Activated CD4-positive, alpha-beta T cell treated with anti-CD3 and anti-CD28 coated beads, Interleukin-2, amount 10 ng/mL, durations not matched to agents 24 days and 14 days (primary cell): ENCODE results near the gene LPP. TPM values are rescaled to one million over a fixed set of nuclear protein-coding genes. Genes with fewer than 3 reads are reported as not detected.
A peak's percentile ranks its signal among the peaks of the same experiment; 100 is the strongest.

Source experiments
- DNase-seq: peaks from one replicate; pipeline ENCODE4 v3.0.0; 2022
- H3K27ac Mint-ChIP-seq: one replicate; pipeline ENCODE4 v1.8.0; 2022; ENCODE audit warnings: mild to moderate bottlenecking, mixed read lengths
- H3K27me3 Mint-ChIP-seq: one replicate; pipeline ENCODE4 v1.8.0; 2022; ENCODE audit warnings: mixed read lengths
- H3K36me3 Mint-ChIP-seq: one replicate; pipeline ENCODE4 v1.8.0; 2022; ENCODE audit warnings: low read depth, mild to moderate bottlenecking, mixed read lengths
- H3K4me1 Mint-ChIP-seq: one replicate; pipeline ENCODE4 v1.8.0; 2021; ENCODE audit warnings: mixed read lengths
- H3K4me3 Mint-ChIP-seq: one replicate; pipeline ENCODE4 v1.8.0; 2022; ENCODE audit warnings: mild to moderate bottlenecking, moderate library complexity, mixed read lengths
- H3K9me3 Mint-ChIP-seq: one replicate; pipeline ENCODE4 v1.8.0; 2021; ENCODE audit warnings: mixed read lengths
- intact Hi-C: fragments of 100-400 bp; cut with micrococcal nuclease; formaldehyde crosslinking; loops from one replicate; pipeline ENCODE4 v1.15.1; 2023
- total RNA-seq: library from RNA; stranded (reverse); gene quantifications from 2 replicates; pipeline ENCODE4 v1.2.3, GENCODE V29; 2022

The LPP gene
- total RNA-seq, 1 donor from 2014 or later = 41.4 TPM

GRCh38 chr3:188674595-188674994 lies 520.6 kb downstream of the LPP start:
- H3K27me3 Mint-ChIP-seq = no peaks in the 10 kb centered on the region
- H3K9me3 Mint-ChIP-seq = peaks cover 4% of the 10 kb centered on the region
- no peak overlapping the region for H3K4me3 Mint-ChIP-seq
- intact Hi-C loops = no loop called here
- no peak for DNase-seq
- peaks cover 7% of the 10 kb centered on the region for H3K4me1 Mint-ChIP-seq
- H3K27ac Mint-ChIP-seq = no peak overlapping the region
- H3K36me3 Mint-ChIP-seq = peaks cover 2% of the 10 kb centered on the region

GRCh38 chr3:188677344-188677743 lies 523.4 kb downstream of the LPP start:
- Mint-ChIP-seq H3K9me3 (peaks cover 10% of the 10 kb centered on the region), H3K27me3 (no peaks in the 10 kb centered on the region), H3K36me3 (no peaks in the 10 kb centered on the region), H3K4me3 (no peak overlapping the region), H3K4me1 (peaks cover 8% of the 10 kb centered on the region), H3K27ac (no peak overlapping the region)
- no peak for DNase-seq
- intact Hi-C loops = no loop called here

- H3K36me3 Mint-ChIP-seq = peaks cover 2% of the 10 kb centered on the region
- intact Hi-C loops = loop anchor here (5.0 to 10.0 kb wide), 4 partner anchors 72 to 875 kb away; no protein-coding TSS in a partner anchor
Measured at GRCh38 chr3:188680189-188680588, 526.2 kb downstream of the LPP start.

GRCh38 chr3:188680605-188681004 lies 526.6 kb downstream of the LPP start:
- Mint-ChIP-seq H3K36me3 (peaks cover 2% of the 10 kb centered on the region), H3K27me3 (no peaks in the 10 kb centered on the region), H3K4me1 (peaks cover 23% of the 10 kb centered on the region), H3K9me3 (peaks cover 15% of the 10 kb centered on the region), H3K27ac (no peak overlapping the region), H3K4me3 (no peak overlapping the region)
- no peak for DNase-seq
- intact Hi-C loops = loop anchor here (5.0 to 10.0 kb wide), 4 partner anchors 72 to 876 kb away; no protein-coding TSS in a partner anchor

More at GRCh38 chr3:188680189-188680588, 526.2 kb downstream of the LPP start:
- Mint-ChIP-seq H3K27ac (no peak overlapping the region), H3K9me3 (peaks cover 13% of the 10 kb centered on the region), H3K27me3 (no peaks in the 10 kb centered on the region), H3K4me3 (no peak overlapping the region), H3K4me1 (peaks cover 23% of the 10 kb centered on the region)
- no peak for DNase-seq

GRCh38 chr3:188682316-188682715 lies 528.4 kb downstream of the LPP start:
- H3K9me3 Mint-ChIP-seq = peaks cover 14% of the 10 kb centered on the region
- H3K27ac Mint-ChIP-seq = no peak overlapping the region

GRCh38 chr3:188683032-188683521 lies 529.1 kb downstream of the LPP start:
- Mint-ChIP-seq H3K27ac (peak overlapping the region; percentile 47), H3K4me1 (peaks cover 28% of the 10 kb centered on the region), H3K9me3 (peaks cover 10% of the 10 kb centered on the region), H3K4me3 (no peak overlapping the region), H3K27me3 (no peaks in the 10 kb centered on the region), H3K36me3 (peaks cover 2% of the 10 kb centered on the region)
- intact Hi-C loops = loop anchor here (1.0 to 10.0 kb wide), 8 partner anchors 17 to 942 kb away; no protein-coding TSS in a partner anchor
- DNase-seq = no peak

More at GRCh38 chr3:188682316-188682715, 528.4 kb downstream of the LPP start:
- intact Hi-C loops = loop anchor here (2.0 to 10.0 kb wide), 5 partner anchors 70 to 942 kb away; no protein-coding TSS in a partner anchor
- Mint-ChIP-seq H3K27me3 (no peaks in the 10 kb centered on the region), H3K36me3 (peaks cover 2% of the 10 kb centered on the region), H3K4me1 (peaks cover 28% of the 10 kb centered on the region), H3K4me3 (no peak overlapping the region)
- no peak for DNase-seq

- Mint-ChIP-seq H3K36me3 (peaks cover 4% of the 10 kb centered on the region), H3K9me3 (peaks cover 13% of the 10 kb centered on the region), H3K27ac (no peak overlapping the region), H3K4me3 (no peak overlapping the region), H3K27me3 (no peaks in the 10 kb centered on the region), H3K4me1 (peaks cover 34% of the 10 kb centered on the region)
- no peak for DNase-seq
- intact Hi-C loops = loop anchor here (5.0 to 10.0 kb wide), 4 partner anchors 68 to 879 kb away; no protein-coding TSS in a partner anchor
Measured at GRCh38 chr3:188684276-188684675, 530.3 kb downstream of the LPP start.

GRCh38 chr3:188685789-188686188 lies 531.8 kb downstream of the LPP start:
- H3K9me3 Mint-ChIP-seq = peaks cover 13% of the 10 kb centered on the region
- no peak overlapping the region for H3K4me3 Mint-ChIP-seq
- peaks cover 4% of the 10 kb centered on the region for H3K36me3 Mint-ChIP-seq
- no peak overlapping the region for H3K27ac Mint-ChIP-seq
- intact Hi-C loops = loop anchor here (10.0 kb wide), 2 partner anchors 401 to 881 kb away; no protein-coding TSS in a partner anchor
- no peaks in the 10 kb centered on the region for H3K27me3 Mint-ChIP-seq
- DNase-seq = no peak
- H3K4me1 Mint-ChIP-seq = peaks cover 35% of the 10 kb centered on the region

- Mint-ChIP-seq H3K27me3 (no peaks in the 10 kb centered on the region), H3K27ac (no peak overlapping the region), H3K4me1 (peaks cover 34% of the 10 kb centered on the region), H3K36me3 (peaks cover 4% of the 10 kb centered on the region), H3K9me3 (peaks cover 11% of the 10 kb centered on the region), H3K4me3 (no peak overlapping the region)
- no peak for DNase-seq
- intact Hi-C loops = loop anchor here (10.0 kb wide), 2 partner anchors 402 to 882 kb away; no protein-coding TSS in a partner anchor
Measured at GRCh38 chr3:188686324-188686723, 532.4 kb downstream of the LPP start.

- no peak for DNase-seq
- H3K4me1 Mint-ChIP-seq = peaks cover 31% of the 10 kb centered on the region
Measured at GRCh38 chr3:188687389-188687788, 533.4 kb downstream of the LPP start.

GRCh38 chr3:188689101-188689574 lies 535.2 kb downstream of the LPP start:
- H3K4me3 Mint-ChIP-seq = no peak overlapping the region
- H3K36me3 Mint-ChIP-seq = peaks cover 4% of the 10 kb centered on the region
- no peak for DNase-seq
- H3K27me3 Mint-ChIP-seq = no peaks in the 10 kb centered on the region
- peaks cover 16% of the 10 kb centered on the region for H3K4me1 Mint-ChIP-seq
- intact Hi-C loops = loop anchor here (10.0 kb wide), 2 partner anchors 404 to 884 kb away; no protein-coding TSS in a partner anchor
- no peak overlapping the region for H3K27ac Mint-ChIP-seq
- peaks cover 7% of the 10 kb centered on the region for H3K9me3 Mint-ChIP-seq

More at GRCh38 chr3:188687389-188687788, 533.4 kb downstream of the LPP start:
- Mint-ChIP-seq H3K9me3 (peaks cover 7% of the 10 kb centered on the region), H3K27me3 (no peaks in the 10 kb centered on the region), H3K27ac (no peak overlapping the region), H3K4me3 (no peak overlapping the region), H3K36me3 (peaks cover 4% of the 10 kb centered on the region)
- intact Hi-C loops = loop anchor here (10.0 kb wide), 2 partner anchors 403 to 883 kb away; no protein-coding TSS in a partner anchor

GRCh38 chr3:188690064-188690463 lies 536.1 kb downstream of the LPP start:
- Mint-ChIP-seq H3K36me3 (peaks cover 4% of the 10 kb centered on the region), H3K4me1 (peaks cover 16% of the 10 kb centered on the region), H3K9me3 (peaks cover 6% of the 10 kb centered on the region), H3K4me3 (no peak overlapping the region), H3K27ac (no peak overlapping the region), H3K27me3 (no peaks in the 10 kb centered on the region)
- no peak for DNase-seq
- intact Hi-C loops = loop anchor here (10.0 kb wide), 1 partner anchor 355 kb away; no protein-coding TSS in a partner anchor

GRCh38 chr3:188691004-188691403 lies 537.0 kb downstream of the LPP start:
- Mint-ChIP-seq H3K4me3 (no peak overlapping the region), H3K36me3 (peaks cover 2% of the 10 kb centered on the region), H3K9me3 (peaks cover 3% of the 10 kb centered on the region), H3K4me1 (peaks cover 20% of the 10 kb centered on the region), H3K27me3 (no peaks in the 10 kb centered on the region), H3K27ac (no peak overlapping the region)
- intact Hi-C loops = loop anchor here (10.0 kb wide), 1 partner anchor 354 kb away; no protein-coding TSS in a partner anchor
- no peak for DNase-seq

GRCh38 chr3:188691665-188692064 lies 537.7 kb downstream of the LPP start:
- DNase-seq = no peak
- no peaks in the 10 kb centered on the region for H3K27me3 Mint-ChIP-seq
- intact Hi-C loops = loop anchor here (10.0 kb wide), 1 partner anchor 353 kb away; no protein-coding TSS in a partner anchor
- H3K4me1 Mint-ChIP-seq = peaks cover 16% of the 10 kb centered on the region
- peaks cover 3% of the 10 kb centered on the region for H3K9me3 Mint-ChIP-seq
- H3K4me3 Mint-ChIP-seq = no peak overlapping the region
- H3K36me3 Mint-ChIP-seq = peaks cover 2% of the 10 kb centered on the region
- no peak overlapping the region for H3K27ac Mint-ChIP-seq
